A549 (cell line): ENCODE results near the gene BTBD18. TPM values are rescaled to one million over a fixed set of nuclear protein-coding genes. Genes with fewer than 3 reads are reported as not detected.
A peak's percentile ranks its signal among the peaks of the same experiment; 100 is the strongest.
"Not testable (repeated sequence)": the region's sequence is repeated elsewhere in the genome, so short reads cannot be mapped to it uniquely, and the experiment has no call there.

Source experiments
- ATAC-seq, 2 experiments: fragments of 200-7000 bp in 1 of 2; fragments of >200 bp in 1 of 2; cut with Nextera tagmentation in 1 of 2; cut with Tn5 transposase in 1 of 2; 3 replicates each; pipeline versions ENCODE4 v1.8.0 to v1.9.1; 2018 to 2020; ENCODE audit warnings: mild to moderate bottlenecking in 1 of 2, moderate library complexity in 1 of 2
- CTCF ChIA-PET: fragments of 300-600 bp; sonication (Branson Sonifier 250); formaldehyde crosslinking; extraction: SDS; loops from one replicate; lab custom pipeline; 2021; ENCODE audit warnings: antibody characterized with exemption, inconsistent platforms; lab: Yijun Ruan, JAX
- POLR2A ChIA-PET: fragments of 350-600 bp; formaldehyde crosslinking; extraction: SDS; loops from one replicate; lab custom pipeline; 2021; ENCODE audit warnings: antibody characterized with exemption, inconsistent platforms; lab: Yijun Ruan, JAX
- DNase-seq, 2 experiments: peaks; one replicate each; pipeline versions ENCODE4 v3.0.0 to v3.0.0-alpha.2; 2011 to 2016; ENCODE audit warnings: low read depth in 1 of 2, low spot score in 1 of 2
- FAIRE-seq: peaks from 2 replicates; lab custom pipeline; 2011; peaks lifted over from hg19 to GRCh38; lab: Jason Lieb, UNC
- H3K27ac ChIP-seq, 2 experiments: fragments of >200 bp; sonication (Bioruptor Twin); formaldehyde crosslinking; 3 replicates each; pipeline ENCODE4 v1.5.1; 2016 to 2017
- H3K4me1 ChIP-seq: fragments of >200 bp; sonication (Bioruptor Twin); formaldehyde crosslinking; 3 replicates; pipeline ENCODE4 v1.6.1; 2016
- H3K4me2 ChIP-seq: fragments of >200 bp; sonication (Bioruptor Twin); formaldehyde crosslinking; 3 replicates; pipeline ENCODE4 v1.6.1; 2016
- H3K4me3 ChIP-seq: fragments of >200 bp; sonication (Bioruptor Twin); formaldehyde crosslinking; 3 replicates; pipeline ENCODE4 v1.5.1; 2016
- H3K9me3 ChIP-seq: fragments of >200 bp; sonication (Bioruptor Twin); formaldehyde crosslinking; 3 replicates; pipeline ENCODE4 v1.6.1; 2016
- CHD2 ChIP-seq: fragments of 150-350 bp; IDR thresholded peaks from 2 replicates; pipeline ENCODE4 v1.6.1; 2014; ENCODE audit warnings: low read length; ENCODE audit not compliant: partially characterized antibody
- CHD4 ChIP-seq: fragments of 200-600 bp; sonication (generic); IDR thresholded peaks from 2 replicates; pipeline ENCODE4 v1.6.1; 2016; ENCODE audit warnings: antibody characterized with exemption, mild to moderate bottlenecking, borderline replicate concordance
- E2F6 ChIP-seq: IDR thresholded peaks from 2 replicates; pipeline ENCODE4 v1.6.1; 2012; ENCODE audit warnings: low read depth, borderline replicate concordance
- EP300 ChIP-seq, 2 experiments: fragments of >200 bp; sonication (Bioruptor Twin); formaldehyde crosslinking; IDR thresholded peaks; 2 replicates in 1 of 2; 3 replicates in 1 of 2; pipeline ENCODE4 v1.6.1; 2016 to 2017
- ESRRA ChIP-seq: fragments of 150-350 bp; IDR thresholded peaks from 2 replicates; pipeline ENCODE4 v1.6.1; 2014; ENCODE audit warnings: mild to moderate bottlenecking, low read length, borderline replicate concordance
- FOSB ChIP-seq: fragments of 250-450 bp; sonication (Bioruptor Pico); IDR thresholded peaks from 2 replicates; pipeline ENCODE4 v1.5.0; 2020; ENCODE audit warnings: mild to moderate bottlenecking, moderate library complexity
- FOXS1 ChIP-seq: fragments of 250-450 bp; sonication (Bioruptor Pico); IDR thresholded peaks from 2 replicates; pipeline ENCODE4 v1.5.0; 2020; ENCODE audit warnings: mild to moderate bottlenecking, moderate library complexity
- GATA3 ChIP-seq: IDR thresholded peaks from 2 replicates; pipeline ENCODE4 v1.6.1; 2012; ENCODE audit warnings: borderline replicate concordance
- HES2 ChIP-seq: fragments of >200 bp; sonication (Bioruptor Twin); formaldehyde crosslinking; IDR thresholded peaks from 2 replicates; pipeline ENCODE4 v1.6.1; 2016
- HEYL ChIP-seq: fragments of 250-450 bp; sonication (Bioruptor Pico); IDR thresholded peaks from 2 replicates; pipeline ENCODE4 v1.8.0; 2021; ENCODE audit warnings: mild to moderate bottlenecking, moderate library complexity
- JUNB ChIP-seq: fragments of >200 bp; sonication (Bioruptor Twin); formaldehyde crosslinking; IDR thresholded peaks from 2 replicates; pipeline ENCODE4 v1.6.1; 2016
- KDM1A ChIP-seq: fragments of 200-600 bp; sonication (generic); IDR thresholded peaks from 2 replicates; pipeline ENCODE4 v1.6.1; 2016; ENCODE audit warnings: low read depth, mild to moderate bottlenecking
- MAFK ChIP-seq: fragments of 450-650 bp; IDR thresholded peaks from 2 replicates; pipeline ENCODE4 v1.6.1; 2014; ENCODE audit not compliant: partially characterized antibody
- MYC ChIP-seq: IDR thresholded peaks from 2 replicates; pipeline ENCODE4 v1.6.1; 2012; ENCODE audit warnings: mild to moderate bottlenecking, inconsistent platforms, low read length, improper control_type of control experiment, borderline replicate concordance
- RAD21 ChIP-seq, 2 experiments: fragments of >200 bp in 1 of 2; sonication (Bioruptor Twin) in 1 of 2; formaldehyde crosslinking in 1 of 2; IDR thresholded peaks in 1 of 2; conservative IDR thresholded peaks in 1 of 2; 2 replicates in 1 of 2; 3 replicates in 1 of 2; pipeline ENCODE4 v1.6.1; 2012 to 2018; ENCODE audit warnings: inconsistent platforms in 1 of 2
- SMC3 ChIP-seq: fragments of >200 bp; sonication (Bioruptor Twin); formaldehyde crosslinking; IDR thresholded peaks from 3 replicates; pipeline ENCODE4 v1.6.1; 2018; ENCODE audit warnings: inconsistent platforms
- USF2 ChIP-seq: fragments of 450-650 bp; IDR thresholded peaks from 2 replicates; pipeline ENCODE4 v1.6.1; 2014; ENCODE audit warnings: antibody characterized with exemption
- WGBS: methylation state at CpG from one replicate; pipeline ENCODE4 v1.1.6; 2017; ENCODE audit errors: missing lambda C conversion rate; 5-methylcytosine and 5-hydroxymethylcytosine counted together
- polyA plus RNA-seq, 4 experiments: library from polyadenylated mRNA; depleted of rRNA in 3 of 4; stranded (reverse); fragments of >200 nt; fragmentation: RNase III in 1 of 4; extraction: RNeasy Plus Mini Kit Qiagen cat#74134 plus additional on column Dnase treatment in 1 of 4; gene quantifications; 2 replicates in 3 of 4; 3 replicates in 1 of 4; pipeline ENCODE4 v1.2.3, GENCODE V29; 2011 to 2017
- TF ChIP-seq, protein P1 (sequence below): fragments of 150-350 bp; IDR thresholded peaks from 2 replicates; pipeline ENCODE4 v1.6.1; 2014; ENCODE audit warnings: low read depth, mild to moderate bottlenecking, low read length
- TF ChIP-seq, protein P2 (sequence below): IDR thresholded peaks from 2 replicates; pipeline ENCODE4 v1.6.1; 2012
- TF ChIP-seq, protein P3 (sequence below): fragments of 250-450 bp; sonication (Bioruptor Pico); IDR thresholded peaks from 2 replicates; pipeline ENCODE4 v1.5.0; 2021; ENCODE audit warnings: mild to moderate bottlenecking, moderate library complexity, borderline replicate concordance

Gene BTBD18
- polyA plus RNA-seq, 2 of the 4 experiments (the other 2 are of a cell fraction) = not detected

DNA sequence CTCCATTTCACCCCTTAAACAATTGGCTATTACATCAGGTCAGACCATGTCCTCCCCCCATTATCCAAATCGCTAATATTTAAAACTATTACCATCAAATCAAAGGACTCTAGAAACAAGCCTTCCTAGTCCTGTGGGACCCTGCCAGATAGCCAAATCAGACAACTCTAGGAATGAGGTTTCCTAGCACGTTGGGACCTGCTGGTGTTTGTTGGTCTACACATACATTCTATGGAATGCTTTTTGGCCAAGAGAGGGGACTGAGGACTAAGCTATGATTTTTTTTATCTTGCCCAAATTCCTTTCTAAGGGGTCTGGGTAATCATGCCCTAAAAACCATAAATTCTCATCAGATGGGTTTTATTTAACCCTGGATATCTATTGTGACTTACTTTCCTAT, 24.4 kb downstream of the BTBD18 start:
- Histone ChIP-seq H3K4me1 (no peaks in the 10 kb centered on the region), H3K4me2 (no peak overlapping the region), H3K27ac (no peak overlapping the region), H3K4me3 (no peak overlapping the region), H3K9me3 (no peaks in the 10 kb centered on the region)
- CTCF ChIA-PET = interaction anchor here (1.3 to 1.5 kb wide), 2 partner anchors 9 to 10 kb away, joined by 3 to 4 read pairs; no protein-coding TSS in a partner anchor
- POLR2A ChIA-PET = no interaction called here
- DNase-seq (no peak), FAIRE-seq (no peak), ATAC-seq (no peak)
- no peak for TF ChIP-seq CHD2
- no peak for TF ChIP-seq FOSB
- no peak for TF ChIP-seq FOXS1
- TF ChIP-seq MAFK = no peak
- no peak for TF ChIP-seq E2F6
- no peak for TF ChIP-seq JUNB
- TF ChIP-seq CHD4 = no peak
- TF ChIP-seq, protein P1, sequence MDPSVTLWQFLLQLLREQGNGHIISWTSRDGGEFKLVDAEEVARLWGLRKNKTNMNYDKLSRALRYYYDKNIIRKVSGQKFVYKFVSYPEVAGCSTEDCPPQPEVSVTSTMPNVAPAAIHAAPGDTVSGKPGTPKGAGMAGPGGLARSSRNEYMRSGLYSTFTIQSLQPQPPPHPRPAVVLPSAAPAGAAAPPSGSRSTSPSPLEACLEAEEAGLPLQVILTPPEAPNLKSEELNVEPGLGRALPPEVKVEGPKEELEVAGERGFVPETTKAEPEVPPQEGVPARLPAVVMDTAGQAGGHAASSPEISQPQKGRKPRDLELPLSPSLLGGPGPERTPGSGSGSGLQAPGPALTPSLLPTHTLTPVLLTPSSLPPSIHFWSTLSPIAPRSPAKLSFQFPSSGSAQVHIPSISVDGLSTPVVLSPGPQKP = no peak
- no peak for TF ChIP-seq EP300 (IDR thresholded peaks at IDR 0.05)
- TF ChIP-seq, protein P2, sequence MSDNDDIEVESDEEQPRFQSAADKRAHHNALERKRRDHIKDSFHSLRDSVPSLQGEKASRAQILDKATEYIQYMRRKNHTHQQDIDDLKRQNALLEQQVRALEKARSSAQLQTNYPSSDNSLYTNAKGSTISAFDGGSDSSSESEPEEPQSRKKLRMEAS = no peak
- 79% methylated on average over 2 of the region's 2 CpGs for WGBS

DNA sequence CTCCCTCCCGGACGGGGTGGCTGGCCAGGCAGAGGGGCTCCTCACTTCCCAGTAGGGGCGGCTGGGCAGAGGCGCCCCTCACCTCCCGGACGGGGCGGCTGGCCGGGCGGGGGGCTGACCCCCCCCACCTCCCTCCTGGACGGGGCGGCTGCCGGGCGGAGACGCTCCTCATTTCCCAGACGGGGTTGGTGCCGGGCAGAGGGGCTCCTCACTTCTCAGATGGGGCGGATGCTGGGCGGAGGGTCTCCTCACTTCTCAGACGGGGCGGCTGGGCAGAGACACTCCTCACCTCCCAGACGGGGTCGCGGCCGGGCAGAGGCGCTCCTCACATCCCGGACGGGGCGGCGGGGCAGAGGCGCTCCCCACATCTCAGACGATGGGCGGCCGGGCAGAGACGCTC, 34.9 kb downstream of the BTBD18 start:
- H3K9me3 ChIP-seq, DNase-seq, POLR2A ChIA-PET, H3K4me2 ChIP-seq, CTCF ChIA-PET, H3K4me3 ChIP-seq, ATAC-seq, H3K27ac ChIP-seq, FAIRE-seq: not testable (repeated sequence)
- 100% methylated on average over 7 of the region's 34 CpGs for WGBS
- peaks cover 18% of the 10 kb centered on the region for H3K4me1 ChIP-seq

GRCh38 chr11:57713835-57714234, 37.8 kb downstream of the BTBD18 start:
- CTCF ChIA-PET = interaction anchor here (1.0 to 5.4 kb wide), 3 partner anchors 10 to 87 kb away, joined by 3 to 19 read pairs (median 5); no protein-coding TSS in a partner anchor
- Histone ChIP-seq H3K4me3 (peak overlapping the region; percentile 95), H3K4me2 (peak overlapping the region; percentile 93), H3K27ac (peak overlapping the region; percentile 92 to 96; a peak in 3 of 6 replicates), H3K9me3 (no peaks in the 10 kb centered on the region)
- FAIRE-seq (no peak), DNase-seq (no peak), ATAC-seq (no peak)
- POLR2A ChIA-PET = interaction anchor here (1.1 to 1.7 kb wide), 2 partner anchors 9 to 28 kb away, joined by 4 to 6 read pairs; partner anchors contain the start of gene SELENOH
- no peak for TF ChIP-seq KDM1A
- no peak for TF ChIP-seq ESRRA
- no peak for TF ChIP-seq HES2
- TF ChIP-seq, all 56 proteins: peak for 0
- H3K4me1 ChIP-seq = peaks cover 32% of the 10 kb centered on the region
- 88% methylated on average over 2 of the region's 2 CpGs for WGBS

DNA sequence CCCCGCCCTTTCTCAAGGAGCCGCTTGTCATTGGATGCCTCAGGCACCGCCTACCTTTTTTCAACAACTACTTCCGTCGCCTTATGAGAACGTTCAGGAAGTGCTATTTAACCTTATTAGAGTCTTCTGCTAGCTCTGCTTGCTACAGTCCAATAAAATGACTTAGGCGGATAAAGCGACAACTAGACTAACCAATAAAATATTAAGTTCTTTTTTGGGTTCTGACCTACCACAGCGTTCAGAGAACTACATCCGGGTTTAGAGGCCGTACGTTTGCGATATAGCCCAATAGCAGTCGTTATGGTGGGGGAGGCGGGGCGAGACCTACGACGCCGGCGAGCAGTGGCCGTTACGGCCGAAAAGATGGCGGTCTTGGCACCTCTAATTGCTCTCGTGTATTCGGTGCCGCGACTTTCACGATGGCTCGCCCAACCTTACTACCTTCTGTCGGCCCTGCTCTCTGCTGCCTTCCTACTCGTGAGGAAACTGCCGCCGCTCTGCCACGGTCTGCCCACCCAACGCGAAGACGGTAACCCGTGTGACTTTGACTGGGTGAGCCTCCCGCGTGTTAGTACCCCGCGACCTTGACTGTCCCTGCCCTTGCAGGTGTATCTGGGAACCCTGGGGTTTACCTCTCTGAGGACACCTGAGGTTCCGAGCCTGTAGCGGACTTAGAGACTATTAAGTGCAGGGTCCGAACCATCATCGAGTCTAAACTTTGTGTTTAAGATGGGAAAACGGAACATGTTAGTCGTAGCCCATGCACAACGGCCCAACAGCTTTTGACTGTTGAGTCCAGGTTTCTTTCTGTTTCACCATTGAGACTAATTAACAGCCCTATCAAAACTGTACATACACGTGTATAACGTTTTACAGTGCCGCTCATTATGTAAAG, 39.1 kb downstream of the BTBD18 start, which contains the start of gene TMX2:
TMX2 (plus strand) TSS at position 338 of the 895 bp plus-strand sequence; CDS start at position 364, 26 bp downstream.
- peak; percentile 95 to 99 for DNase-seq
- 2% methylated on average over 53 of the region's 53 CpGs for WGBS
- peak; percentile 94 for FAIRE-seq
- peak; percentile 95 to 97 for ATAC-seq
- Histone ChIP-seq H3K27ac (peak within 1 kb of the TSS; percentile 92 to 96), H3K4me1 (peaks cover 32% of the 10 kb centered on the region), H3K4me3 (peak within 1 kb of the TSS; percentile 95), H3K9me3 (no peaks in the 10 kb centered on the region), H3K4me2 (peak within 1 kb of the TSS; percentile 93)
- POLR2A ChIA-PET = interaction anchor here (0.6 to 1.4 kb wide), 16 partner anchors 10 to 806 kb away, joined by 3 to 23 read pairs (median 5); partner anchors contain the start of genes BTBD18, CTNND1, SELENOH and ZDHHC5
- CTCF ChIA-PET = interaction anchor here (1.0 to 5.4 kb wide), 3 partner anchors 11 to 145 kb away, joined by 3 to 19 read pairs (median 3); partner anchors contain the start of gene UBE2L6
- no peak for TF ChIP-seq GATA3
- TF ChIP-seq CHD4 = no peak
- peak; percentile 39; the same call in 1 of the 2 replicates for TF ChIP-seq MYC
- TF ChIP-seq, protein P2 = peak; percentile 83
- TF ChIP-seq, protein P3, sequence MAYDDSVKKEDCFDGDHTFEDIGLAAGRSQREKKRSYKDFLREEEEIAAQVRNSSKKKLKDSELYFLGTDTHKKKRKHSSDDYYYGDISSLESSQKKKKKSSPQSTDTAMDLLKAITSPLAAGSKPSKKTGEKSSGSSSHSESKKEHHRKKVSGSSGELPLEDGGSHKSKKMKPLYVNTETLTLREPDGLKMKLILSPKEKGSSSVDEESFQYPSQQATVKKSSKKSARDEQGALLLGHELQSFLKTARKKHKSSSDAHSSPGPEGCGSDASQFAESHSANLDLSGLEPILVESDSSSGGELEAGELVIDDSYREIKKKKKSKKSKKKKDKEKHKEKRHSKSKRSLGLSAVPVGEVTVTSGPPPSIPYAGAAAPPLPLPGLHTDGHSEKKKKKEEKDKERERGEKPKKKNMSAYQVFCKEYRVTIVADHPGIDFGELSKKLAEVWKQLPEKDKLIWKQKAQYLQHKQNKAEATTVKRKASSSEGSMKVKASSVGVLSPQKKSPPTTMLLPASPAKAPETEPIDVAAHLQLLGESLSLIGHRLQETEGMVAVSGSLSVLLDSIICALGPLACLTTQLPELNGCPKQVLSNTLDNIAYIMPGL (CRISPR knock-in tag) = no peak
- TF ChIP-seq EP300 (IDR thresholded peaks at IDR 0.05) = no peak
- TF ChIP-seq HEYL (CRISPR knock-in tag) = no peak
- TF ChIP-seq CHD2 = peak; percentile 57
- no peak for TF ChIP-seq USF2
- peak; percentile 1; the same call in 1 of the 2 replicates for TF ChIP-seq E2F6
- no peak for TF ChIP-seq SMC3
- no peak for TF ChIP-seq RAD21 (conservative IDR thresholded peaks at IDR 0.05 in 1 of 2, IDR thresholded peaks at IDR 0.05 in 1 of 2)
